NCI-H2171 (cell line): ENCODE data around the gene HECA.
A peak's percentile ranks its signal among the peaks of the same experiment; 100 is the strongest.
"Not testable (repeated sequence)": the region's sequence is repeated elsewhere in the genome, so short reads cannot be mapped to it uniquely, and the experiment has no call there.

Source experiments
- DNase-seq: peaks from one replicate; lab custom pipeline; 2025; lab: John Stamatoyannopoulos, UW

Gene HECA

GRCh38 chr6:139205843-139206242 lies 71.0 kb downstream of the HECA start:
- DNase-seq = no peak

GRCh38 chr6:139210766-139211165 lies 75.9 kb downstream of the HECA start:
- DNase-seq = not testable (repeated sequence)

- DNase-seq = not testable (repeated sequence)
These were observed 77.6 kb downstream of the HECA start for GRCh38 chr6:139212460-139212859.

- peak; percentile 84 for DNase-seq
These were observed 84.4 kb downstream of the HECA start for GRCh38 chr6:139219271-139219729.

- DNase-seq = no peak
These were observed 84.9 kb downstream of the HECA start for GRCh38 chr6:139219746-139220145.

GRCh38 chr6:139228387-139228786 lies 93.5 kb downstream of the HECA start:
- not testable (repeated sequence) for DNase-seq
